HEK293 (cell line): ENCODE results near the gene TNS4.

Experiments
- CTCF ChIA-PET: fragments of 350-600 bp; formaldehyde crosslinking; extraction: SDS; loops from one replicate; lab custom pipeline; 2021; ENCODE audit warnings: antibody characterized with exemption; lab: Yijun Ruan, JAX
- POLR2A ChIA-PET: fragments of 300-600 bp; formaldehyde crosslinking; extraction: SDS; loops from one replicate; lab custom pipeline; 2020; ENCODE audit warnings: antibody characterized with exemption, inconsistent platforms; lab: Yijun Ruan, JAX
- H3K27ac ChIP-seq: fragments of 200-500 bp; sonication (Bioruptor generic); 2 replicates; pipeline ENCODE4 v1.5.1; 2014; ENCODE audit warnings: low read depth, low read length, control low read depth, inconsistent platforms; ENCODE audit errors: extremely low read depth
- H3K36me3 ChIP-seq, 2 experiments: fragments of 200-500 bp in 1 of 2; sonication (Bioruptor generic) in 1 of 2; 1 replicate in 1 of 2; 2 replicates in 1 of 2; pipeline ENCODE4 v1.5.1; 2014 to 2017; ENCODE audit warnings: inconsistent platforms in 2 of 2, low read length in 2 of 2; ENCODE audit not compliant: control insufficient read depth in 2 of 2, insufficient read depth in 1 of 2
- H3K4me1 ChIP-seq: fragments of 200-500 bp; sonication (Bioruptor generic); 2 replicates; pipeline ENCODE4 v1.5.1; 2014; ENCODE audit warnings: mild to moderate bottlenecking, low read length, inconsistent platforms; ENCODE audit not compliant: control insufficient read depth, insufficient read depth
- H3K4me3 ChIP-seq: 2 replicates; pipeline ENCODE4 v1.5.1; 2011; ENCODE audit warnings: low read depth, mild to moderate bottlenecking, control low read depth, low read length, moderate library complexity
- H3K9me3 ChIP-seq: fragments of 200-500 bp; sonication (Bioruptor generic); 2 replicates; pipeline ENCODE4 v1.5.1; 2014; ENCODE audit warnings: low read depth, low read length, inconsistent platforms; ENCODE audit not compliant: control insufficient read depth, insufficient read depth
- AEBP2 ChIP-seq: fragments of 450-650 bp; formaldehyde crosslinking; IDR thresholded peaks from 2 replicates; pipeline ENCODE4 v1.5.1; 2016; ENCODE audit warnings: missing biosample characterization, missing genetic modification characterization, borderline replicate concordance
- GLIS1 ChIP-seq: fragments of 450-650 bp; formaldehyde crosslinking; IDR thresholded peaks from 2 replicates; pipeline ENCODE4 v1.5.1; 2016; ENCODE audit warnings: missing biosample characterization, missing genetic modification characterization
- GLIS2 ChIP-seq: fragments of 450-650 bp; formaldehyde crosslinking; IDR thresholded peaks from 2 replicates; pipeline ENCODE4 v1.5.1; 2016; ENCODE audit warnings: missing biosample characterization, missing genetic modification characterization
- HOXA7 ChIP-seq: sonication (generic); formaldehyde crosslinking; IDR thresholded peaks from 2 replicates; pipeline ENCODE4 v1.8.1; 2022; ENCODE audit warnings: missing genetic modification reagents, borderline replicate concordance
- IKZF3 ChIP-seq: fragments of 450-650 bp; IDR thresholded peaks from 2 replicates; pipeline ENCODE4 v1.5.0; 2018; ENCODE audit warnings: missing biosample characterization, mild to moderate bottlenecking, missing genetic modification characterization, moderate library complexity
- INSM2 ChIP-seq: fragments of 450-650 bp; formaldehyde crosslinking; IDR thresholded peaks from 2 replicates; pipeline ENCODE4 v1.5.1; 2016; ENCODE audit warnings: missing biosample characterization, missing genetic modification characterization
- KLF17 ChIP-seq: fragments of 450-650 bp; formaldehyde crosslinking; IDR thresholded peaks from 2 replicates; pipeline ENCODE4 v1.5.1; 2016; ENCODE audit warnings: missing biosample characterization, missing genetic modification characterization
- MEIS1 ChIP-seq: sonication (generic); formaldehyde crosslinking; IDR thresholded peaks from 2 replicates; pipeline ENCODE4 v1.8.1; 2022; ENCODE audit warnings: missing genetic modification reagents, mild to moderate bottlenecking, borderline replicate concordance
- PRDM6 ChIP-seq: fragments of 450-650 bp; formaldehyde crosslinking; IDR thresholded peaks from 2 replicates; pipeline ENCODE4 v1.5.1; 2017; ENCODE audit warnings: missing biosample characterization, missing genetic modification characterization
- SCRT2 ChIP-seq: fragments of 450-650 bp; formaldehyde crosslinking; IDR thresholded peaks from 2 replicates; pipeline ENCODE4 v1.5.1; 2016; ENCODE audit warnings: missing biosample characterization, missing genetic modification characterization
- SP2 ChIP-seq: fragments of 450-650 bp; formaldehyde crosslinking; IDR thresholded peaks from 2 replicates; pipeline ENCODE4 v1.5.1; 2016; ENCODE audit warnings: missing biosample characterization, missing genetic modification characterization
- ZFP69B ChIP-seq: fragments of 450-650 bp; formaldehyde crosslinking; IDR thresholded peaks from 2 replicates; pipeline ENCODE4 v1.5.1; 2016; ENCODE audit warnings: missing biosample characterization, missing genetic modification characterization
- ZIC2 ChIP-seq: fragments of 450-650 bp; formaldehyde crosslinking; IDR thresholded peaks from 2 replicates; pipeline ENCODE4 v1.5.1; 2016; ENCODE audit warnings: missing biosample characterization, missing genetic modification characterization
- ZNF114 ChIP-seq: fragments of 450-650 bp; formaldehyde crosslinking; IDR thresholded peaks from 2 replicates; pipeline ENCODE4 v1.5.0; 2017; ENCODE audit warnings: missing biosample characterization, missing genetic modification characterization
- ZNF132 ChIP-seq: fragments of 450-650 bp; formaldehyde crosslinking; IDR thresholded peaks from 2 replicates; pipeline ENCODE4 v1.5.1; 2017; ENCODE audit warnings: missing biosample characterization, missing genetic modification characterization, borderline replicate concordance
- ZNF138 ChIP-seq: fragments of 450-650 bp; formaldehyde crosslinking; IDR thresholded peaks from 2 replicates; pipeline ENCODE4 v1.5.1; 2016; ENCODE audit warnings: missing biosample characterization, missing genetic modification characterization, borderline replicate concordance
- ZNF16 ChIP-seq: fragments of 450-650 bp; formaldehyde crosslinking; IDR thresholded peaks from 2 replicates; pipeline ENCODE4 v1.5.1; 2016; ENCODE audit warnings: low read depth, missing biosample characterization, missing genetic modification characterization
- ZNF23 ChIP-seq: fragments of 450-650 bp; formaldehyde crosslinking; IDR thresholded peaks from 2 replicates; pipeline ENCODE4 v1.5.1; 2016; ENCODE audit warnings: missing biosample characterization, missing genetic modification characterization, borderline replicate concordance
- ZNF404 ChIP-seq: fragments of 450-650 bp; formaldehyde crosslinking; IDR thresholded peaks from 2 replicates; pipeline ENCODE4 v1.5.1; 2017; ENCODE audit warnings: missing biosample characterization, missing genetic modification characterization
- ZNF580 ChIP-seq: fragments of 450-650 bp; formaldehyde crosslinking; IDR thresholded peaks from 2 replicates; pipeline ENCODE4 v1.5.1; 2016; ENCODE audit warnings: missing biosample characterization, missing genetic modification characterization
- ZNF629 ChIP-seq: fragments of 450-650 bp; formaldehyde crosslinking; IDR thresholded peaks from 2 replicates; pipeline ENCODE4 v1.5.1; 2017; ENCODE audit warnings: missing biosample characterization, missing genetic modification characterization
- ZNF660 ChIP-seq: fragments of 450-650 bp; IDR thresholded peaks from 2 replicates; pipeline ENCODE4 v1.5.1; 2018; ENCODE audit warnings: missing biosample characterization, mild to moderate bottlenecking, missing genetic modification characterization
- ZNF670 ChIP-seq: fragments of 450-650 bp; formaldehyde crosslinking; IDR thresholded peaks from 2 replicates; pipeline ENCODE4 v1.5.1; 2016; ENCODE audit warnings: missing biosample characterization, missing genetic modification characterization, low read depth
- ZNF701 ChIP-seq: fragments of 450-650 bp; formaldehyde crosslinking; IDR thresholded peaks from 2 replicates; pipeline ENCODE4 v1.5.1; 2016; ENCODE audit warnings: missing biosample characterization, missing genetic modification characterization
- ZNF747 ChIP-seq: fragments of 450-650 bp; formaldehyde crosslinking; IDR thresholded peaks from 2 replicates; pipeline ENCODE4 v1.5.1; 2016; ENCODE audit warnings: missing biosample characterization, missing genetic modification characterization
- ZNF76 ChIP-seq: fragments of 450-650 bp; formaldehyde crosslinking; IDR thresholded peaks from 2 replicates; pipeline ENCODE4; 2016; ENCODE audit warnings: low read depth, missing biosample characterization, missing genetic modification characterization, borderline replicate concordance
- ZNF791 ChIP-seq: fragments of 450-650 bp; formaldehyde crosslinking; IDR thresholded peaks from 2 replicates; pipeline ENCODE4 v1.5.1; 2016; ENCODE audit warnings: missing biosample characterization, missing genetic modification characterization
- ZNF830 ChIP-seq: fragments of 450-650 bp; IDR thresholded peaks from 2 replicates; pipeline ENCODE4 v1.5.0; 2018; ENCODE audit warnings: missing biosample characterization, missing genetic modification characterization, low read depth, mild to moderate bottlenecking, moderate library complexity
- TF ChIP-seq, protein P1 (sequence below): fragments of 450-650 bp; formaldehyde crosslinking; IDR thresholded peaks from 2 replicates; pipeline ENCODE4 v1.5.1; 2016; ENCODE audit warnings: missing biosample characterization, missing genetic modification characterization
- TF ChIP-seq, protein P2 (sequence below): fragments of 450-650 bp; formaldehyde crosslinking; IDR thresholded peaks from 2 replicates; pipeline ENCODE4 v1.5.1; 2016; ENCODE audit warnings: missing biosample characterization, missing genetic modification characterization

The TNS4 gene

GRCh38 chr17:40510328-40510648, 8.9 kb upstream of the TNS4 start:
- H3K27ac ChIP-seq: no peak overlapping the region
- H3K36me3 ChIP-seq: no peaks in the 10 kb centered on the region
- CTCF ChIA-PET: interaction anchor here (0.7 to 3.1 kb wide), 3 partner anchors 8 to 50 kb away, joined by 3 to 17 read pairs (median 4); no protein-coding TSS in a partner anchor
- H3K4me1 ChIP-seq: 0 out of 2 replicates have a peak, but pooled peaks cover 4% of the 10 kb centered on the region
- H3K9me3 ChIP-seq: no peaks in the 10 kb centered on the region
- H3K4me3 ChIP-seq: no peak overlapping the region
- POLR2A ChIA-PET: interaction anchor here (0.5 to 1.7 kb wide), 4 partner anchors 8 to 23 kb away, joined by 3 to 6 read pairs (median 4); no protein-coding TSS in a partner anchor
- TF ChIP-seq ZNF629 (tag by site-specific recombination) (peak; percentile 38; the same call in 1 of the 2 replicates), ZNF76 (no peak), INSM2 (peak; percentile 25; the same call in 1 of the 2 replicates), PRDM6 (tag by site-specific recombination) (no peak), ZNF830 (tag by site-specific recombination) (no peak), ZNF670 (tag by site-specific recombination) (no peak), GLIS1 (tag by site-specific recombination) (peak; percentile 77), ZFP69B (tag by site-specific recombination) (0 out of 2 replicates have a peak, but pooled peaks have one; percentile 54), SP2 (no peak), GLIS2 (tag by site-specific recombination) (0 out of 2 replicates have a peak, but pooled peaks have one; percentile 12), ZNF114 (tag by site-specific recombination) (no peak), AEBP2 (no peak), ZNF132 (tag by site-specific recombination) (no peak), IKZF3 (no peak), ZIC2 (tag by site-specific recombination) (peak; percentile 65), ZNF138 (no peak), ZNF791 (tag by site-specific recombination) (no peak), ZNF701 (tag by site-specific recombination) (no peak), MEIS1 (CRISPR knock-in tag) (no peak), SCRT2 (tag by site-specific recombination) (no peak), ZNF404 (no peak), ZNF747 (no peak), ZNF580 (tag by site-specific recombination) (no peak), ZNF23 (tag by site-specific recombination) (no peak), ZNF660 (tag by site-specific recombination) (no peak), HOXA7 (CRISPR knock-in tag) (no peak), ZNF16 (tag by site-specific recombination) (no peak), KLF17 (tag by site-specific recombination) (peak; percentile 81)
- TF ChIP-seq, protein P1, sequence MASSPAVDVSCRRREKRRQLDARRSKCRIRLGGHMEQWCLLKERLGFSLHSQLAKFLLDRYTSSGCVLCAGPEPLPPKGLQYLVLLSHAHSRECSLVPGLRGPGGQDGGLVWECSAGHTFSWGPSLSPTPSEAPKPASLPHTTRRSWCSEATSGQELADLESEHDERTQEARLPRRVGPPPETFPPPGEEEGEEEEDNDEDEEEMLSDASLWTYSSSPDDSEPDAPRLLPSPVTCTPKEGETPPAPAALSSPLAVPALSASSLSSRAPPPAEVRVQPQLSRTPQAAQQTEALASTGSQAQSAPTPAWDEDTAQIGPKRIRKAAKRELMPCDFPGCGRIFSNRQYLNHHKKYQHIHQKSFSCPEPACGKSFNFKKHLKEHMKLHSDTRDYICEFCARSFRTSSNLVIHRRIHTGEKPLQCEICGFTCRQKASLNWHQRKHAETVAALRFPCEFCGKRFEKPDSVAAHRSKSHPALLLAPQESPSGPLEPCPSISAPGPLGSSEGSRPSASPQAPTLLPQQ (tag by site-specific recombination): peak; percentile 51; the same call in 1 of the 2 replicates
- TF ChIP-seq, protein P2, sequence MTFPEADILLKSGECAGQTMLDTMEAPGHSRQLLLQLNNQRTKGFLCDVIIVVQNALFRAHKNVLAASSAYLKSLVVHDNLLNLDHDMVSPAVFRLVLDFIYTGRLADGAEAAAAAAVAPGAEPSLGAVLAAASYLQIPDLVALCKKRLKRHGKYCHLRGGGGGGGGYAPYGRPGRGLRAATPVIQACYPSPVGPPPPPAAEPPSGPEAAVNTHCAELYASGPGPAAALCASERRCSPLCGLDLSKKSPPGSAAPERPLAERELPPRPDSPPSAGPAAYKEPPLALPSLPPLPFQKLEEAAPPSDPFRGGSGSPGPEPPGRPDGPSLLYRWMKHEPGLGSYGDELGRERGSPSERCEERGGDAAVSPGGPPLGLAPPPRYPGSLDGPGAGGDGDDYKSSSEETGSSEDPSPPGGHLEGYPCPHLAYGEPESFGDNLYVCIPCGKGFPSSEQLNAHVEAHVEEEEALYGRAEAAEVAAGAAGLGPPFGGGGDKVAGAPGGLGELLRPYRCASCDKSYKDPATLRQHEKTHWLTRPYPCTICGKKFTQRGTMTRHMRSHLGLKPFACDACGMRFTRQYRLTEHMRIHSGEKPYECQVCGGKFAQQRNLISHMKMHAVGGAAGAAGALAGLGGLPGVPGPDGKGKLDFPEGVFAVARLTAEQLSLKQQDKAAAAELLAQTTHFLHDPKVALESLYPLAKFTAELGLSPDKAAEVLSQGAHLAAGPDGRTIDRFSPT (tag by site-specific recombination): peak; percentile 70
